ENCODE data around the gene ARF3. TPM values are rescaled to one million over a fixed set of nuclear protein-coding genes. Genes with fewer than 3 reads are reported as not detected.
"Not testable (repeated sequence)": the region's sequence is repeated elsewhere in the genome, so short reads cannot be mapped to it uniquely, and the experiment has no call there.

The ARF3 gene
- total RNA-seq, 1 experiment from 2014 or later: 166 TPM

DNA sequence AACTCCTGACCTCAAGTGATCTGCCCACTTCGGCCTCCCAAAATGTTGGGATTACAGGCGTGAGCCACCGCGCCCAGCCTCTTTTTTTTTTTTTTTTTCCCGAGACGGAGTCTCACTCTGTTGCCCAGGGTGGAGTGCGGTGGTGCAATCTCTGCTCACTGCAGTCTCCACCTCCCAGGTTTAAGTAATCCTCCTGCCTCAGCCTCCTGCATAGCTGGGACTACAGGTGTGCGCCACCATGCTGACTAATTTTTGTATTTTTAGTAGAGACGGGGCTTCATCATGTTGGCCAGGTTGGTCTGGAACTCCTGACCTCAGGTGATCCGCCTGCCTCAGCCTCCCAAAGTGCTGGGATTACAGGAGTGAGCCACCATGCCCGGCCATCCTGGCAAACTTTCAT lies 47.6 kb downstream of the ARF3 start:
- POLR2A ChIA-PET: not testable (repeated sequence)

DNA sequence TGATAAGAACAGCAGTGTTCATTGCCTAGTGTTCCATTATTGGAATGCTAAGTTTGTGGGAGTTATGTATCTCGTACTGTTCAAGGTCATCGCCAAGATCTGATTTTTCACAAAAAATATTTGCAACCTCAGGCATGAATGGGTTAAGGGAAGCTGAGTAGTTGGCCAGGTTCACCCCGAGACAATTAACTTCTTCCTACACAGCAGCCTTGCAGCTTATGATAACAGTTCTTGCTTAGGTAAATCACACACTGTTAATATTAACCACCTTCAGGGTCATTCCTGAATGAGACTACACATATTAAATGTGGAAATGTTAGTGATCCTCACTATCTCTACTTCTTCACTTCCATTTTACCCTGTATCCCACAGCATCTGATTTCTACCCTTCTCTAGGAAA lies 50.0 kb downstream of the ARF3 start:
- H2AFZ ChIP-seq (ENCODE audit: low read depth, low read length, poor library complexity, severe bottlenecking): no peak overlapping the region
- ChIA-PET RAD21 (ENCODE audit: low non-redundant PET in 1 of 2, low total read pairs in 2 of 2, uncharacterized antibody in 2 of 2, unreplicated experiment in 2 of 2) (no interaction called here), CTCF (no interaction called here), POLR2A (interaction anchor here (0.5 kb wide), 1 partner anchor 55 kb away, joined by 3 read pairs; the partner anchor contains the start of gene DDX23)
- H3K4me1 ChIP-seq (ENCODE audit: control insufficient read depth in 1 of 2, insufficient read depth in 2 of 2, low read length in 2 of 2): peaks cover 0 to 3% of the 10 kb centered on the region in 2 experiments; a peak in 1 of 4 replicates
- DNase-seq (ENCODE audit: low read depth, low spot score): no peak
- H3K36me3 ChIP-seq (ENCODE audit: control insufficient read depth in 1 of 2, insufficient read depth in 2 of 2, low read length in 2 of 2): no peaks in the 10 kb centered on the region
- H3K9me2 ChIP-seq (ENCODE audit: insufficient read depth): no peaks in the 10 kb centered on the region
- intact Hi-C loops (cut with micrococcal nuclease): no loop called here
- no peak overlapping the region for H3K4me3 ChIP-seq (replicated peaks in 1 of 2; ENCODE audit: low read depth in 1 of 2, low read length in 2 of 2)
- no peak overlapping the region for H3K27ac ChIP-seq (ENCODE audit: low read depth, low read length)
- H3K9ac ChIP-seq (ENCODE audit: low read length): no peak overlapping the region
- H3K79me2 ChIP-seq (ENCODE audit: insufficient read depth, low read length): no peaks in the 10 kb centered on the region
- H3K9me3 ChIP-seq (ENCODE audit: control insufficient read depth in 1 of 2, insufficient read depth in 1 of 2, low read depth in 1 of 2, low read length in 2 of 2): no peaks in the 10 kb centered on the region
- no peaks in the 10 kb centered on the region for H3K27me3 ChIP-seq (ENCODE audit: insufficient read depth, low read length)
- TF ChIP-seq REST (IDR thresholded peaks at IDR 0.05; ENCODE audit: low read depth): no peak
- no peak for TF ChIP-seq EZH2 (IDR thresholded peaks at IDR 0.05)
- TF ChIP-seq EZH2phosphoT487 (IDR thresholded peaks at IDR 0.05; ENCODE audit: borderline replicate concordance): no peak
- no peak for TF ChIP-seq ZNF274 (IDR thresholded peaks at IDR 0.05; ENCODE audit: low read depth, low read length)
- no peak for TF ChIP-seq SIN3A (IDR thresholded peaks at IDR 0.05; ENCODE audit: low read depth)
- no peak for TF ChIP-seq YY1 (IDR thresholded peaks at IDR 0.05; ENCODE audit: extremely low read depth, insufficient replicate concordance, low read depth, low read length)
- TF ChIP-seq POLR2AphosphoS5 (IDR thresholded peaks at IDR 0.05; ENCODE audit: low read depth, low read length): no peak
- no peak for ATAC-seq
- no peaks in the 10 kb centered on the region for H4K20me1 ChIP-seq (ENCODE audit: insufficient read depth)
- no peak overlapping the region for H3K4me2 ChIP-seq (ENCODE audit: low read length)
- BruUV-seq (replicated peaks): no TSS peak

More for the DNA sequence above, 47.6 kb downstream of the ARF3 start:
- H4K20me1 ChIP-seq (ENCODE audit: insufficient read depth); DNase-seq (ENCODE audit: low read depth, low spot score); H3K9me3 ChIP-seq (ENCODE audit: control insufficient read depth in 1 of 2, insufficient read depth in 1 of 2, low read depth in 1 of 2, low read length in 2 of 2); CTCF ChIA-PET; H3K36me3 ChIP-seq (ENCODE audit: control insufficient read depth in 1 of 2, insufficient read depth in 2 of 2, low read length in 2 of 2); H3K27ac ChIP-seq (ENCODE audit: low read depth, low read length); H2AFZ ChIP-seq (ENCODE audit: low read depth, low read length, poor library complexity, severe bottlenecking); intact Hi-C loops (cut with micrococcal nuclease); BruUV-seq (replicated peaks); H3K4me1 ChIP-seq (ENCODE audit: control insufficient read depth in 1 of 2, insufficient read depth in 2 of 2, low read length in 2 of 2); H3K9me2 ChIP-seq (ENCODE audit: insufficient read depth); H3K27me3 ChIP-seq (ENCODE audit: insufficient read depth, low read length); H3K4me2 ChIP-seq (ENCODE audit: low read length); H3K9ac ChIP-seq (ENCODE audit: low read length); RAD21 ChIA-PET (ENCODE audit: low non-redundant PET in 1 of 2, low total read pairs in 2 of 2, uncharacterized antibody in 2 of 2, unreplicated experiment in 2 of 2); ATAC-seq; H3K79me2 ChIP-seq (ENCODE audit: insufficient read depth, low read length); H3K4me3 ChIP-seq (replicated peaks in 1 of 2; ENCODE audit: low read depth in 1 of 2, low read length in 2 of 2): not testable (repeated sequence)

Measured in HCT116 (cell line).